H9 (cell line): ENCODE measurements around the gene CELF1. TPM values are rescaled to one million over a fixed set of nuclear protein-coding genes. Genes with fewer than 3 reads are reported as not detected.

Experiments
- DNase-seq: peaks from one replicate; pipeline ENCODE4 v3.0.0-alpha.2; 2017
- H2AFZ ChIP-seq: one replicate; pipeline ENCODE4 v1.6.1; 2013; ENCODE audit warnings: mild to moderate bottlenecking, low read length, control low read depth, moderate library complexity
- H2AK5ac ChIP-seq: 2 replicates; pipeline ENCODE4 v1.6.1; 2013; ENCODE audit warnings: low read length, control low read depth, mixed read lengths; ENCODE audit not compliant: insufficient read length
- H2BK120ac ChIP-seq: one replicate; pipeline ENCODE4 v1.6.1; 2013; ENCODE audit warnings: low read depth, mild to moderate bottlenecking, low read length, control low read depth, inconsistent platforms; ENCODE audit not compliant: poor library complexity, severe bottlenecking
- H2BK12ac ChIP-seq: 2 replicates; pipeline ENCODE4 v1.6.1; 2013; ENCODE audit warnings: low read length, control low read depth, mixed read lengths, low read depth; ENCODE audit not compliant: insufficient read length
- H2BK15ac ChIP-seq: 2 replicates; pipeline ENCODE4 v1.6.1; 2013; ENCODE audit warnings: low read depth, low read length, control low read depth
- H2BK20ac ChIP-seq: one replicate; pipeline ENCODE4 v1.6.1; 2013; ENCODE audit warnings: low read depth, mild to moderate bottlenecking, low read length, control low read depth, inconsistent platforms; ENCODE audit not compliant: poor library complexity, severe bottlenecking
- H2BK5ac ChIP-seq: 2 replicates; pipeline ENCODE4 v1.6.1; 2013; ENCODE audit warnings: low read length, control low read depth, mixed read lengths; ENCODE audit not compliant: insufficient read length
- H3K14ac ChIP-seq: 2 replicates; pipeline ENCODE4 v1.6.1; 2013; ENCODE audit warnings: low read length, control low read depth; ENCODE audit not compliant: insufficient read depth
- H3K18ac ChIP-seq: 2 replicates; pipeline ENCODE4 v1.6.1; 2013; ENCODE audit warnings: low read depth, mild to moderate bottlenecking, mixed read lengths, low read length, control low read depth; ENCODE audit not compliant: insufficient read length
- H3K23ac ChIP-seq: 2 replicates; pipeline ENCODE4 v1.6.1; 2013; ENCODE audit warnings: low read length, control low read depth, mixed read lengths, low read depth; ENCODE audit not compliant: insufficient read length
- H3K23me2 ChIP-seq: 2 replicates; pipeline ENCODE4 v1.6.1; 2013; ENCODE audit warnings: low read depth, mild to moderate bottlenecking, mixed read lengths, low read length, control low read depth; ENCODE audit not compliant: insufficient read length, poor library complexity, severe bottlenecking
- H3K27ac ChIP-seq: 2 replicates; pipeline ENCODE4 v1.5.1; 2013; ENCODE audit warnings: low read length, control low read depth, mixed read lengths, low read depth; ENCODE audit not compliant: insufficient read length
- H3K27me3 ChIP-seq: 2 replicates; pipeline ENCODE4 v1.6.1; 2013; ENCODE audit warnings: low read length, control low read depth, inconsistent platforms; ENCODE audit not compliant: insufficient read depth
- H3K4ac ChIP-seq: 2 replicates; pipeline ENCODE4 v1.6.1; 2013; ENCODE audit warnings: low read depth, mild to moderate bottlenecking, control low read depth, inconsistent platforms, low read length, moderate library complexity
- H3K4me1 ChIP-seq: 2 replicates; pipeline ENCODE4 v1.6.1; 2013; ENCODE audit warnings: low read length, control low read depth, inconsistent platforms; ENCODE audit not compliant: insufficient read depth
- H3K4me2 ChIP-seq: 2 replicates; pipeline ENCODE4 v1.6.1; 2013; ENCODE audit warnings: low read length, control low read depth, mixed read lengths; ENCODE audit not compliant: insufficient read length, insufficient read depth
- H3K56ac ChIP-seq: 2 replicates; pipeline ENCODE4 v1.6.1; 2013; ENCODE audit warnings: low read depth, mild to moderate bottlenecking, mixed read lengths, low read length, control low read depth; ENCODE audit not compliant: insufficient read length
- H3K79me1 ChIP-seq: 2 replicates; pipeline ENCODE4 v1.6.1; 2013; ENCODE audit warnings: low read depth, mild to moderate bottlenecking, moderate library complexity, low read length, control low read depth, inconsistent platforms; ENCODE audit not compliant: insufficient read depth, poor library complexity, severe bottlenecking
- H3K79me2 ChIP-seq: 2 replicates; pipeline ENCODE4 v1.6.1; 2013; ENCODE audit warnings: low read length, control low read depth, inconsistent platforms; ENCODE audit not compliant: insufficient read depth
- H3K9ac ChIP-seq: 2 replicates; pipeline ENCODE4 v1.6.1; 2013; ENCODE audit warnings: low read length, control low read depth, mixed read lengths; ENCODE audit not compliant: insufficient read length; ENCODE audit errors: extremely low read depth
- H3K9me3 ChIP-seq: one replicate; pipeline ENCODE4 v1.6.1; 2013; ENCODE audit warnings: low read depth, low read length, inconsistent platforms; ENCODE audit not compliant: control insufficient read depth
- H3T11ph ChIP-seq: one replicate; pipeline ENCODE4 v1.6.1; 2013; ENCODE audit warnings: mild to moderate bottlenecking, low read length, control low read depth, inconsistent platforms
- H4K20me1 ChIP-seq: one replicate; pipeline ENCODE4 v1.6.1; 2013; ENCODE audit not compliant: control insufficient read depth, insufficient read length, insufficient read depth
- H4K5ac ChIP-seq: 2 replicates; pipeline ENCODE4 v1.6.1; 2013; ENCODE audit warnings: low read depth, mild to moderate bottlenecking, mixed read lengths, low read length, control low read depth; ENCODE audit not compliant: insufficient read length
- H4K8ac ChIP-seq: replicated peaks from 2 replicates; pipeline ENCODE4 v1.6.1; 2013; ENCODE audit warnings: low read length, control low read depth, mixed read lengths, low read depth; ENCODE audit not compliant: insufficient read length
- H4K91ac ChIP-seq: 2 replicates; pipeline ENCODE4 v1.6.1; 2013; ENCODE audit warnings: low read depth, mild to moderate bottlenecking, moderate library complexity, mixed read lengths, low read length, control low read depth; ENCODE audit not compliant: insufficient read length
- H3K27ac Mint-ChIP-seq, 3 experiments: 2 replicates in 2 of 3; 3 replicates in 1 of 3; pipeline ENCODE4 v1.8.0; 2020 to 2021; ENCODE audit warnings: mixed read lengths in 3 of 3, mild to moderate bottlenecking in 1 of 3, moderate library complexity in 1 of 3
- H3K27me3 Mint-ChIP-seq: 2 replicates; pipeline ENCODE4 v1.8.0; 2021; ENCODE audit warnings: low read depth, mild to moderate bottlenecking, moderate library complexity, mixed read lengths
- H3K36me3 Mint-ChIP-seq, 3 experiments: 2 replicates in 2 of 3; 3 replicates in 1 of 3; pipeline ENCODE4 v1.8.0; 2020 to 2021; ENCODE audit warnings: low read depth in 3 of 3, mixed read lengths in 3 of 3; ENCODE audit not compliant: insufficient read depth in 1 of 3
- H3K4me1 Mint-ChIP-seq, 2 experiments: 2 replicates each; pipeline ENCODE4 v1.8.0; 2020; ENCODE audit warnings: mixed read lengths in 2 of 2
- H3K4me3 Mint-ChIP-seq, 2 experiments: 2 replicates in 1 of 2; 3 replicates in 1 of 2; pipeline ENCODE4 v1.8.0; 2020 to 2021; ENCODE audit warnings: mild to moderate bottlenecking in 2 of 2, mixed read lengths in 2 of 2, moderate library complexity in 1 of 2
- H3K9me3 Mint-ChIP-seq, 2 experiments: 2 replicates in 1 of 2; 3 replicates in 1 of 2; pipeline ENCODE4 v1.8.0; 2020; ENCODE audit warnings: mild to moderate bottlenecking in 2 of 2, mixed read lengths in 2 of 2, moderate library complexity in 1 of 2
- CTCF ChIP-seq: fragments of 200-600 bp; sonication (generic); conservative IDR thresholded peaks from 3 replicates; pipeline ENCODE4 v1.8.0; 2021; ENCODE audit warnings: antibody characterized with exemption, mild to moderate bottlenecking
- WGBS: extraction: QIAGEN DNeasy Blood & Tissue Kit; methylation state at CpG from one replicate; pipeline ENCODE4 v1.1.7; 2013; ENCODE audit warnings: missing lambda C conversion rate, low lambda C conversion rate, mixed read lengths; ENCODE audit not compliant: insufficient read length; ENCODE audit errors: extremely low coverage; 5-methylcytosine and 5-hydroxymethylcytosine counted together
- total RNA-seq: library from RNA; stranded (reverse); gene quantifications from 2 replicates; pipeline ENCODE4 v1.2.1, GENCODE V29; 2021

CELF1 gene
- total RNA-seq, 1 experiment from 2014 or later: 211 TPM

- Mint-ChIP-seq H3K27ac (no peak overlapping the region), H3K9me3 (no peaks in the 10 kb centered on the region), H3K36me3 (no peaks in the 10 kb centered on the region; a peak in 1 of 7 replicates), H3K4me1 (peaks cover 26 to 34% of the 10 kb centered on the region in 2 experiments), H3K4me3 (peak overlapping the region; percentile 73 to 93), H3K27me3 (peaks cover 41% of the 10 kb centered on the region)
- H2BK120ac ChIP-seq: no peak overlapping the region
- no peaks in the 10 kb centered on the region for H3K9me3 ChIP-seq
- H3K18ac ChIP-seq: no peak overlapping the region
- no peak overlapping the region for H3K56ac ChIP-seq
- no peak overlapping the region for H3T11ph ChIP-seq
- no peak overlapping the region for H2BK12ac ChIP-seq
- no peak overlapping the region for H4K8ac ChIP-seq
- no peak overlapping the region for H3K9ac ChIP-seq
- no peak overlapping the region for H3K27ac ChIP-seq
- H2AK5ac ChIP-seq: no peak overlapping the region
- no peak overlapping the region for H2BK15ac ChIP-seq
- no peaks in the 10 kb centered on the region for H4K20me1 ChIP-seq
- H3K23me2 ChIP-seq: peaks cover 13% of the 10 kb centered on the region
- no peak overlapping the region for H2BK20ac ChIP-seq
- no peak overlapping the region for H3K4ac ChIP-seq
- DNase-seq: no peak
- H3K4me2 ChIP-seq: no peak overlapping the region
- H2BK5ac ChIP-seq: no peak overlapping the region
- no peak overlapping the region for H4K91ac ChIP-seq
- no peaks in the 10 kb centered on the region for H3K4me1 ChIP-seq
- H3K79me1 ChIP-seq: no peaks in the 10 kb centered on the region
- H4K5ac ChIP-seq: no peak overlapping the region
- no peaks in the 10 kb centered on the region for H3K79me2 ChIP-seq
- H3K23ac ChIP-seq: no peak overlapping the region
- no peak overlapping the region for H3K14ac ChIP-seq
- H3K27me3 ChIP-seq: peaks cover 10% of the 10 kb centered on the region; the same call in 1 of the 2 replicates
- no CpG with 5 or more reads among the region's 7 CpGs for WGBS
- H2AFZ ChIP-seq: no peak overlapping the region
- TF ChIP-seq CTCF: no peak
These were observed 42.1 kb upstream of the CELF1 start for GRCh38 chr11:47595029-47595428.
